ENCODE results near the gene ACSL1.

The ACSL1 gene

GRCh38 chr4:184713887-184714286, 111.9 kb downstream of the ACSL1 start:
- DNase-seq (ENCODE audit: low read depth) = no peak

DNA sequence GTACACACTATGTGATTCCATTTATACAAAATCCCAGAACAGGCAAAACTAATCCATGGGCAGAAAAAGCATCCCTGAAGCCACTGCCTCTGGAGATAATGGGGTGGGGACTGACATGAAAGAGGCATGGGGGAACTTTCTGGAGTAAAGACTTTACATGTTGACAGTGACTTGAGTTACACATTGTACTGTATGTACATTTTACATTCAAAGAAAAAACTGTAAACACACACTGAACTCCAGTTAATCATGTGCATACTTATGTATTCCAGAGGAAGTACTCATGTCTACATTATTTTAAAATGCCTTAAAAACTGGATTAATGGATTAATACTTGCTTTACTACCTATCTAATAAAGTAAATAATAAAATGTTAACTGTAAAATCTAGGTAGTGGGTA, 113.4 kb downstream of the ACSL1 start:
- no peak for DNase-seq (ENCODE audit: low read depth)

GRCh38 chr4:184706453-184706852, 119.3 kb downstream of the ACSL1 start:
- DNase-seq (ENCODE audit: low read depth) = no peak

DNA sequence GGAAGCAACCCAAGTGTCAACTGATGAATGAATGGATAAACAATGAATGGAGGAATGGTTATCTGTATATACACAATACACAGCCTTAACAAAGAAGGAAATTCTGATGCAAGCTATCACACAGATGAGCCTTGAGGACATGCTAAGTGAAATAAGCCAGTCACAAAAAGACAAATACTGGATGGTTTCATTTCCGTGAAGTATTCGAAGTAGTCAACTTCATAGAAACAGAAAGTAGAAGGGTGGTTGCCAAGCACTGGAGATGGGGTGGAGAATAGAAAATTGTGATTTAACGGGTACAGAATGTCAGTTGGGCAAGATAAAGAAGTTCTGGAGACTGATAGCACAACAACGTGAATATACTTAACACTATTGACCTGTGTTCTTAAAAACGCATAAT, 120.1 kb downstream of the ACSL1 start:
- DNase-seq (ENCODE audit: low read depth) = no peak
